Stomach (tissue), 9 donors: ENCODE results near the gene CIAO2B. TPM values are rescaled to one million over a fixed set of nuclear protein-coding genes. Genes with fewer than 3 reads are reported as not detected.
"Not testable (repeated sequence)": the region's sequence is repeated elsewhere in the genome, so short reads cannot be mapped to it uniquely, and the experiment has no call there.

Source experiments
- DNase-seq, 2 donors: peaks; one replicate each; pipeline versions ENCODE4 v3.0.0 to v3.0.0-alpha.2; 2013 to 2019
- H3K27ac ChIP-seq, 5 donors: fragments of 200-600 bp in 4 of 5; sonication (generic) in 4 of 5; one replicate each; pipeline ENCODE4 v1.5.1; 2013 to 2019; ENCODE audit warnings: mild to moderate bottlenecking in 1 of 5, moderate library complexity in 1 of 5
- H3K27me3 ChIP-seq, 3 donors: fragments of 200-600 bp; sonication (generic); one replicate each; pipeline ENCODE4 v1.5.1; 2017 to 2019; ENCODE audit warnings: mixed run types in 1 of 3
- H3K36me3 ChIP-seq, 4 donors: fragments of 200-600 bp; sonication (generic); 1 replicate in 3 of 4; 2 replicates in 1 of 4; pipeline ENCODE4 v1.5.1; 2016 to 2019
- H3K4me1 ChIP-seq, 4 donors: fragments of 200-600 bp; sonication (generic); one replicate each; pipeline ENCODE4 v1.5.1; 2016 to 2019
- H3K4me3 ChIP-seq, 4 donors: fragments of 200-600 bp; sonication (generic) in 3 of 4; one replicate each; pipeline ENCODE4 v1.5.1; 2016 to 2019; ENCODE audit warnings: mild to moderate bottlenecking in 1 of 4
- H3K9me3 ChIP-seq, 4 donors: fragments of 200-600 bp; sonication (generic); one replicate each; pipeline ENCODE4 v1.5.1; 2016 to 2019
- EP300 ChIP-seq: sonication (generic); formaldehyde crosslinking; IDR thresholded peaks from one replicate; pipeline ENCODE4 v1.6.1; 2017; ENCODE audit warnings: antibody characterized with exemption
- POLR2A ChIP-seq, 4 donors: fragments of 450-650 bp; IDR thresholded peaks; one replicate each; pipeline ENCODE4 v1.6.1; 2016; ENCODE audit warnings: antibody characterized with exemption in 4 of 4, control low read depth in 2 of 4, mild to moderate bottlenecking in 1 of 4, moderate library complexity in 1 of 4
- POLR2AphosphoS5 ChIP-seq, 3 donors: sonication (generic); formaldehyde crosslinking; IDR thresholded peaks; one replicate each; pipeline ENCODE4 v1.6.1; 2016; ENCODE audit warnings: antibody characterized with exemption in 3 of 3
- WGBS, 5 donors: extraction: QIAGEN DNeasy Blood & Tissue Kit in 3 of 5; methylation state at CpG; one replicate each; pipeline versions ENCODE4 v1.1.5 to v1.1.7; 2013 to 2018; 5-methylcytosine and 5-hydroxymethylcytosine counted together
- intact Hi-C: fragments of 100-400 bp; cut with DNase I; formaldehyde crosslinking; loops from one replicate; pipeline ENCODE4 v1.15.1; 2023; ENCODE audit warnings: low total_unique reads
- polyA plus RNA-seq, 3 donors: library from polyadenylated mRNA; stranded (reverse); fragments of 200-250 nt; gene quantifications; one replicate each; pipeline ENCODE4 v1.2.3, GENCODE V29; 2013
- total RNA-seq, 5 donors: library from RNA; depleted of rRNA; stranded (reverse); fragments of >200 nt; gene quantifications; one replicate each; pipeline versions ENCODE4 v1.1.0 to v1.2.3, GENCODE V29; 2014 to 2016
- TF ChIP-seq, protein P1 (sequence below), 7 experiments: fragments of 450-650 bp in 4 of 7; fragments of 200-600 bp in 3 of 7; sonication (generic) in 3 of 7; IDR thresholded peaks; one replicate each; pipeline ENCODE4 v1.5.1; 2016 to 2019; ENCODE audit warnings: antibody characterized with exemption in 7 of 7, control low read depth in 2 of 7, mild to moderate bottlenecking in 1 of 7
- donor health status: healthy with polysubstance abuse.
- donor health status: Bipolar disorder and iron deficiency.
- donor health status: healthy.

CIAO2B gene
- total and polyA plus RNA-seq, 8 donors = 4.3 to 176 (median 76.1) TPM

DNA sequence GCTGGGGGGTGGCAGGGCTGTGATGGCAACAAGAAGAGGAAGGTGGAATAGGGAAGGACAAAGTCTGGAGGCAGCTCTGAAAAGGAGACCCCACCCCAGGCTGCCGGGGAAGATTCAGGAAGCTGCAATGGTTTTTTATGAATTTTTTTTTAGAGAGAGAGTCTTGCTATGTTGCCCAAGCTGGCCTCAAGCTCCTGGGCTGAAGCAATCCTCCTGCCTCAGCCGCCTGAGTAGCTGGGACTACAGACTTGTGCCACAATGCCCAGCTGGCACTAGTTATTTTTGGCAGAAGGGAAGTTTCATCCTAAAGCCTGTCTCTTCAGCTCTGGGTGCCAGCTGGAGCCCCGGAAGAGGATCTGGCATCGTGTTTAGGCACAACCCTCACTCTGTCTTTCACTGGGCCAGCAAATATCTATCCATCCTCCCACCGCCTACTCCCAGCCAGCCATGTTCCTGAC, 25.5 kb upstream of the CIAO2B start:
- intact Hi-C loops = no loop called here
- H3K27ac ChIP-seq = no peak overlapping the region
- no peak for TF ChIP-seq POLR2AphosphoS5 (IDR thresholded peaks at IDR 0.05)
- no peak for TF ChIP-seq POLR2A (IDR thresholded peaks at IDR 0.05)
- TF ChIP-seq, protein P1, sequence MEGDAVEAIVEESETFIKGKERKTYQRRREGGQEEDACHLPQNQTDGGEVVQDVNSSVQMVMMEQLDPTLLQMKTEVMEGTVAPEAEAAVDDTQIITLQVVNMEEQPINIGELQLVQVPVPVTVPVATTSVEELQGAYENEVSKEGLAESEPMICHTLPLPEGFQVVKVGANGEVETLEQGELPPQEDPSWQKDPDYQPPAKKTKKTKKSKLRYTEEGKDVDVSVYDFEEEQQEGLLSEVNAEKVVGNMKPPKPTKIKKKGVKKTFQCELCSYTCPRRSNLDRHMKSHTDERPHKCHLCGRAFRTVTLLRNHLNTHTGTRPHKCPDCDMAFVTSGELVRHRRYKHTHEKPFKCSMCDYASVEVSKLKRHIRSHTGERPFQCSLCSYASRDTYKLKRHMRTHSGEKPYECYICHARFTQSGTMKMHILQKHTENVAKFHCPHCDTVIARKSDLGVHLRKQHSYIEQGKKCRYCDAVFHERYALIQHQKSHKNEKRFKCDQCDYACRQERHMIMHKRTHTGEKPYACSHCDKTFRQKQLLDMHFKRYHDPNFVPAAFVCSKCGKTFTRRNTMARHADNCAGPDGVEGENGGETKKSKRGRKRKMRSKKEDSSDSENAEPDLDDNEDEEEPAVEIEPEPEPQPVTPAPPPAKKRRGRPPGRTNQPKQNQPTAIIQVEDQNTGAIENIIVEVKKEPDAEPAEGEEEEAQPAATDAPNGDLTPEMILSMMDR (IDR thresholded peaks at IDR 0.05) = no peak

DNA sequence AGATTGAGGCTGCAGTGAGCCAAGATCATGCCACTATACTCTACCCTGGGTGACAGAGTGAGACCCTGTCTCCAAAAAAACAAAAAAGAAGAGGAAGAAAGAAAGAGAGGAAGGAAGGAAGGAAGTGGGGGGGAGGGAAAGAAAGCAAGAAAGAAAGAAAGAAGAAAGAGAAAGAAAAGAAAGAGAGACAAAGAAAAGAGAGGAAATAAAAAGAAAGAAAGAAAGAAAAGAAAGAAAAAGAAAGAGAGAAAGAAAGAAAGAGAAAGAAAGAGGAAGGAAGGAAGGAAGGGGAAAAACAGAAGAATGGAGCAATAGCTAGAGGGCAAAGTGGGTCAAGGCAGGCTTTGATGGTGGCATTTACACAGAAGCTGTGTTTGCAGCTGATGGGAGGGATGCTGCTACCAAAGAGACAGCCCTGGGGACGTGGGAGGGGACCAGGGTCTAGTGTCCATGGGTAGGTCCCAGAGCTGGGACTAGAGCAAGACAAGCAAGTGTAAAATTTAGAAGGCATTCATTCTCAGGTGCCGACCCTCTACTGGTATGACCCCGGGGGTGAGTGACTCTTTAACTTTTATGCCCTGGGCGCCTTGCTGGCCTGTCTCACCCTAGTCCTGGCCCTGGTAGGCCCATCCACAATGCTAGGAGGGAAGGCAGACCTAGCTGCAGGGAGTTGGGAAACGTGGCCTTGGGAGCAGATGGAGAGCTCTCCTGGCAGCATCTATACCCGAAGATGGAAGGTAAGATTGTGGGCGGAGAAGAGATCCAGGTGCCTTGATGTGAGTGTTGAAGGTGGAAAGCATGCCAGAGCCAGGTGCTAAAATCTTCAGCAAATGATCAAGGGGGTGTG, 24.9 kb upstream of the CIAO2B start:
- H3K4me3 ChIP-seq = no peak overlapping the region
- no peak for DNase-seq
- H3K9me3 ChIP-seq = no peaks in the 10 kb centered on the region
- no peaks in the 10 kb centered on the region for H3K36me3 ChIP-seq
- no peak overlapping the region for H3K27ac ChIP-seq
- H3K27me3 ChIP-seq = peaks cover 0 to 4% (median 0%) of the 10 kb centered on the region in 3 donors
- intact Hi-C loops = no loop called here
- TF ChIP-seq EP300 (no peak), POLR2A (IDR thresholded peaks at IDR 0.05) (no peak), POLR2AphosphoS5 (IDR thresholded peaks at IDR 0.05) (no peak)
- TF ChIP-seq, protein P1 (IDR thresholded peaks at IDR 0.05) = no peak
- WGBS, 5 donors = 70 to 78% (median 76%) methylated on average over 7 of the region's 7 CpGs
- H3K4me1 ChIP-seq = peaks cover 0 to 26% (median 11%) of the 10 kb centered on the region in 4 donors

More for the DNA sequence above, 25.5 kb upstream of the CIAO2B start:
- Histone ChIP-seq H3K4me1 (peaks cover 0 to 26% (median 11%) of the 10 kb centered on the region in 4 donors), H3K4me3 (no peak overlapping the region), H3K9me3 (no peaks in the 10 kb centered on the region), H3K36me3 (no peaks in the 10 kb centered on the region), H3K27me3 (peaks cover 0 to 10% (median 0%) of the 10 kb centered on the region in 3 donors)
- no peak for DNase-seq
- WGBS, 5 donors = 66 to 81% (median 70%) methylated on average over 5 of the region's 5 CpGs

DNA sequence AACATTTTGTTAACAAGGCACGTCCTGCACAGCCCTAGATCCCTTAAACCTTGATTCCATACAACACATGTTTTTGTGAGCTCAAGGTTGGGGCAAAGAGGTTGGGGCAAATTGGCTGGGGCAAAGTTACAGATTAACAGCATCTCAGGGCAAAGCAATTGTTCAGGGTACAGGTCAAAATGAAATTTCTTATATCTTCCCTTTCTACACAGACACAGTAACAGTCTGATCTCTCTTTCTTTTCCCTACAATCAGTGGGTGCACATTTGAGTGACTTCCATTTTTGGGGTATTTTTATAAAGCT, 21.9 kb upstream of the CIAO2B start:
- WGBS, 5 donors = 38 to 78% (median 69%) methylated on average over 1 of the region's 1 CpG
- H3K4me1 ChIP-seq, H3K4me3 ChIP-seq, intact Hi-C loops, H3K36me3 ChIP-seq, H3K27ac ChIP-seq, DNase-seq, H3K9me3 ChIP-seq, H3K27me3 ChIP-seq: not testable (repeated sequence)

DNA sequence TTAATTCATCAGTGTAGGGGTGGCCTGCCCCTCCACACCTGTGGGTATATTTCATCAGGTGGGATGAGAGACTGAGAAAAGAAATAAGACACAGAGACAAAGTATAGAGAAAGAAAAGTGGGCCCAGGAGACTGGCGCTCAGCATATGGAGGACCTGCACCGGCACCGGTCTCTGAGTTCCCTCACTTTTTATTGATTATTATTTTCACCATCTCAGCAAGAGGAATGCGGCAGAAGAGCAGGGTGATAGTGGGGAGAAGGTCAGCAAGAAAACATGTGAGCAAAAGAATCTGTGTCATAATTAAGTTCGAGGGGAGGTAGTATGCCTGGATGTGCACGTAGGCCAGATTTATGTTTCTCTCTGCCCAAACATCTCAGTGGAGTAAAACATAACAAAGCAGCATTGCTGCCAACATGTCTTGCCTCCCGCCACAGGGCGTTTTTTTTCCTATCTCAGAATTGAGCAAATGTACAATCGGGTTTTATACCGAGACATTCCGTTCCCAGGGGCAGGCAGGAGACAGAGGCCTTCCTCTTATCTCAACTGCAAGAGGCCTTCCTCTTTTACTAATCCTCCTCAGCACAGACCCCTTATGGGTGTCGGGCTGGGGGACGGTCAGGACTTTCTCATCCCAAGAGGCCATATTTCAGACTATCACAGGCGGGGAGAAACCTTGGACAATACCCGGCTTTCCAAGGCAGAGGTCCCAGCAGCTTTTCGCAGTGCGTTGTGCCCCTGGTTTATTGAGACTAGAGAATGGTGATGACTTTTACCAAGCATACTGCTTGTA, 21.4 kb upstream of the CIAO2B start:
- H3K27me3 ChIP-seq, H3K27ac ChIP-seq, H3K9me3 ChIP-seq, DNase-seq, intact Hi-C loops, H3K4me3 ChIP-seq, H3K4me1 ChIP-seq, H3K36me3 ChIP-seq: not testable (repeated sequence)
- 67 to 80% (median 72%) methylated on average over 16 to 17 of the region's 17 CpGs for WGBS, 5 donors

DNA sequence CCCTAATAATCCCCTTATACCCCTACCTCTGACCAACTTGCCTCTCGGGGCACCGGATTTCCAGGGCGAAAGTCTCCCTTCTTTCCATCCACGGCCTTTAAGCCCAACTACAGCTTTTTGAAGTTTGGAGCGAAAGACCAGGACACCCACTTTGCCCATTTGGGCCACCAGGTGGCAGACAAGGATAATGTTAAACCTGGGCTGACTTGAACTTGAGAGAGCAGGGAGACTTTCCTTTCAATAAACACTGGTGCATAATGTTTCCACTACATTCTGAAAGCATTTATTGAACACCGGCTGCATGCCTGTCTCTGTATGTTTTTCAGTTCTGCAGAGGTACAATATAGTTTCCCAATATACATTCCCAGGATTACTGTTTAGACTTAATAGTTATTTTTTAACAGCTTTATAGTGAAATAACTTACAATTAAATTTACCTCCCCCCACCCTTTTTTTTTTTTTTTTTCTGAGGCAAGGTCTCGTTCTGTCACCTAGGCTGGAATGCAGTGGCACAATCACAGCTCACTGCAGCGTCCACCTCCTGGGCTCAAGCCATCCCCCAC, 20.0 kb upstream of the CIAO2B start:
- Histone ChIP-seq H3K4me3 (no peak overlapping the region), H3K36me3 (no peaks in the 10 kb centered on the region), H3K4me1 (peaks cover 0 to under 1% (median 0%) of the 10 kb centered on the region in 4 donors), H3K27me3 (peaks cover 0 to 22% (median 1%) of the 10 kb centered on the region in 3 donors), H3K27ac (no peak overlapping the region), H3K9me3 (no peaks in the 10 kb centered on the region)
- intact Hi-C loops = no loop called here
- WGBS, 5 donors = 11 to 15% (median 14%) methylated on average over 8 of the region's 8 CpGs
- DNase-seq = peak; percentile 84 to 91
- TF ChIP-seq, protein P1 (IDR thresholded peaks at IDR 0.05) = peak in 5 of 7 experiments; percentile 32 to 81 (median 73)
- TF ChIP-seq POLR2A (IDR thresholded peaks at IDR 0.05) (no peak), POLR2AphosphoS5 (IDR thresholded peaks at IDR 0.05) (no peak), EP300 (no peak)
